Heart left ventricle (tissue), 16 donors: ENCODE results near the gene SPON2. TPM values are rescaled to one million over a fixed set of nuclear protein-coding genes. Genes with fewer than 3 reads are reported as not detected.

Source experiments
- ATAC-seq, 4 donors: fragments of 200-7000 bp; cut with Tn5 transposase; one replicate each; pipeline ENCODE4 v1.9.1; 2020 to 2022; ENCODE audit warnings: moderate library complexity in 4 of 4, mild to moderate bottlenecking in 3 of 4, moderate number of reproducible peaks in 1 of 4
- DNase-seq, 5 donors: peaks; one replicate each; pipeline ENCODE4 v3.0.0-alpha.2; 2020
- H3K27ac ChIP-seq, 12 donors: fragments of 200-600 bp; sonication (generic) in 4 of 12; one replicate each; pipeline versions ENCODE4 v1.5.0 to v1.8.0; 2016 to 2022; ENCODE audit warnings: mild to moderate bottlenecking in 2 of 12
- H3K27me3 ChIP-seq, 9 donors: fragments of 200-600 bp; sonication (generic) in 2 of 9; one replicate each; pipeline versions ENCODE4 v1.5.1 to v1.8.0; 2016 to 2022; ENCODE audit warnings: mild to moderate bottlenecking in 3 of 9
- H3K36me3 ChIP-seq, 9 donors: fragments of 200-600 bp; sonication (generic) in 2 of 9; one replicate each; pipeline versions ENCODE4 v1.5.0 to v1.8.0; 2018 to 2022; ENCODE audit warnings: mild to moderate bottlenecking in 2 of 9
- H3K4me1 ChIP-seq, 12 donors: fragments of 200-600 bp; sonication (generic) in 4 of 12; one replicate each; pipeline versions ENCODE4 v1.5.0 to v1.8.0; 2016 to 2022; ENCODE audit warnings: mild to moderate bottlenecking in 3 of 12
- H3K4me3 ChIP-seq, 12 donors: fragments of 200-600 bp; sonication (generic) in 4 of 12; one replicate each; pipeline versions ENCODE4 v1.5.0 to v1.8.0; 2017 to 2022; ENCODE audit warnings: mild to moderate bottlenecking in 9 of 12, moderate library complexity in 4 of 12
- H3K9me3 ChIP-seq, 12 donors: fragments of 200-600 bp; sonication (generic) in 4 of 12; one replicate each; pipeline versions ENCODE4 v1.5.0 to v1.8.0; 2016 to 2022; ENCODE audit warnings: mild to moderate bottlenecking in 1 of 12
- POLR2A ChIP-seq, 2 donors: fragments of 450-650 bp; IDR thresholded peaks; one replicate each; pipeline ENCODE4 v1.6.1; 2017; ENCODE audit warnings: antibody characterized with exemption in 2 of 2, mild to moderate bottlenecking in 2 of 2, moderate library complexity in 2 of 2
- WGBS, 4 donors: extraction: QIAGEN DNeasy Blood & Tissue Kit in 2 of 4; methylation state at CpG; one replicate each; pipeline versions ENCODE4 v1.1.5 to v1.1.7; 2013 to 2018; 5-methylcytosine and 5-hydroxymethylcytosine counted together
- intact Hi-C, 10 donors: fragments of 100-400 bp; cut with DNase I; formaldehyde crosslinking; loops; one replicate each; pipeline versions ENCODE4 v1.11.1 to v1.14.2; 2022
- polyA plus RNA-seq, 2 donors: library from polyadenylated mRNA; stranded (reverse); fragments of 200-250 nt; gene quantifications; one replicate each; pipeline ENCODE4 v1.2.3, GENCODE V29; 2013
- total RNA-seq, 9 donors: library from RNA; depleted of rRNA in 2 of 9; stranded (reverse); fragments of >200 nt in 2 of 9; fragmentation: NEBNext Ultra II Directional in 3 of 9; extraction: Animal tissue kit (Norgen Biotek cat#: 25700) in 3 of 9; gene quantifications; one replicate each; pipeline versions ENCODE4 v1.1.0 to v1.2.4, GENCODE V29; 2016 to 2023
- TF ChIP-seq, protein P1 (sequence below), 12 donors: fragments of 200-600 bp; sonication (generic) in 4 of 12; IDR thresholded peaks; one replicate each; pipeline versions ENCODE4 v1.5.0 to v1.8.0; 2018 to 2022; ENCODE audit warnings: antibody characterized with exemption in 12 of 12, mild to moderate bottlenecking in 5 of 12
- donor health status: ischemic (EF 13 %, LVEDD 7.1; RV severe dilation, severe dysfunction).
- donor health status: healthy with polysubstance abuse.
- donor health status: DM: no; HTN: yes; CAD: no.
- donor health status: DM: no; HTN: no; CAD: no.
- donor health status: ischemic (EF 25% LVEDD 6.9; RV normal size, moderate dysfunction).
- donor health status: ischemic (EF 25% LVEDD 5.7; RV mildly dilated, moderate dysfunction).
- donor health status: healthy.
- donor health status: DM: yes; HTN: yes; CAD: no.
- donor health status: ischemic (EF 35%, LVEDD 5.7; RV mildly dilated, moderate dysfunction).
- donor health status: nonischemic (EF 11% LVEDD 7.7; RV severe dilation, severe dysfunction).
- donor health status: DM: yes; HTN: yes; CAD: no.
- donor health status: PGD.
- donor health status: ischemic (EF 29% LVEDD 5.4; RV normal size, mild dysfunction).
- donor health status: nonischemic (EF 23%, LVEDD 6.1; RV moderate dilation, normal function).

SPON2 gene
- total and polyA plus RNA-seq, 11 donors: 7.8 to 36.3 (median 13.7) TPM

DNA sequence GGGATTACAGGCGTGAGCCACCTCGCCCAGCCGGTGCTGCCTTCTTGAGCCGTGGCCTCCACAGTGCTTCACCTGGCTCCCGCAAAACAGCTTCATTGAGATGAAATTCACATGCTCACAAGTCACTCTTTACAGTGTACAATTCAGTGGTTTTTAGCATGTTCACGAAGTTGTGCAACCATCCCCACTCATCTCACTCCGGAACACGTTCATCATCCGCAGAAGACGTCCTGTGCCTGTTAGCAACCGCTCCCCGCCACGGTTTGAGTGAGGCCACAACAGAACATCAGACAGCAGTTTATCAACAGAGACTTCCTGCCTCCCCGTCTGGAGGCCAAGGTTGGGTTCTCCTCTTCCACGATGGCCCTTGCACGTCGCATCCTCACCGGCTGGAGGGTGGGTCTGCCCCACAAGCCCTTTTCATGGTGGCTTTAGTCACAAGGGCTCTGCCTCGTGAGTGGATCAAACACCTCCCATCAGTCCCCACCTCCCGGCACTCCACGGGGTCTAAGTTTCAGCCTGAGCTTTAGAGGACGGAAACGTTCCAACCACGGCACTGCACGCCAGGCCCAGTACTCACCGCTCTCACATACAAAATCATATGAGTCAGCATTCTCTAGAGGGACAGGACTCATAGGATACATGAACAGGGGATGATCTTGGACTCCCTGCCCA, 29.6 kb upstream of the SPON2 start:
- no peak for TF ChIP-seq POLR2A (IDR thresholded peaks at IDR 0.05)
- TF ChIP-seq, protein P1, sequence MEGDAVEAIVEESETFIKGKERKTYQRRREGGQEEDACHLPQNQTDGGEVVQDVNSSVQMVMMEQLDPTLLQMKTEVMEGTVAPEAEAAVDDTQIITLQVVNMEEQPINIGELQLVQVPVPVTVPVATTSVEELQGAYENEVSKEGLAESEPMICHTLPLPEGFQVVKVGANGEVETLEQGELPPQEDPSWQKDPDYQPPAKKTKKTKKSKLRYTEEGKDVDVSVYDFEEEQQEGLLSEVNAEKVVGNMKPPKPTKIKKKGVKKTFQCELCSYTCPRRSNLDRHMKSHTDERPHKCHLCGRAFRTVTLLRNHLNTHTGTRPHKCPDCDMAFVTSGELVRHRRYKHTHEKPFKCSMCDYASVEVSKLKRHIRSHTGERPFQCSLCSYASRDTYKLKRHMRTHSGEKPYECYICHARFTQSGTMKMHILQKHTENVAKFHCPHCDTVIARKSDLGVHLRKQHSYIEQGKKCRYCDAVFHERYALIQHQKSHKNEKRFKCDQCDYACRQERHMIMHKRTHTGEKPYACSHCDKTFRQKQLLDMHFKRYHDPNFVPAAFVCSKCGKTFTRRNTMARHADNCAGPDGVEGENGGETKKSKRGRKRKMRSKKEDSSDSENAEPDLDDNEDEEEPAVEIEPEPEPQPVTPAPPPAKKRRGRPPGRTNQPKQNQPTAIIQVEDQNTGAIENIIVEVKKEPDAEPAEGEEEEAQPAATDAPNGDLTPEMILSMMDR (IDR thresholded peaks at IDR 0.05): no peak
- intact Hi-C loops: no loop called here
- peak overlapping the region; percentile 39 to 86 (median 64) for H3K27ac ChIP-seq

DNA sequence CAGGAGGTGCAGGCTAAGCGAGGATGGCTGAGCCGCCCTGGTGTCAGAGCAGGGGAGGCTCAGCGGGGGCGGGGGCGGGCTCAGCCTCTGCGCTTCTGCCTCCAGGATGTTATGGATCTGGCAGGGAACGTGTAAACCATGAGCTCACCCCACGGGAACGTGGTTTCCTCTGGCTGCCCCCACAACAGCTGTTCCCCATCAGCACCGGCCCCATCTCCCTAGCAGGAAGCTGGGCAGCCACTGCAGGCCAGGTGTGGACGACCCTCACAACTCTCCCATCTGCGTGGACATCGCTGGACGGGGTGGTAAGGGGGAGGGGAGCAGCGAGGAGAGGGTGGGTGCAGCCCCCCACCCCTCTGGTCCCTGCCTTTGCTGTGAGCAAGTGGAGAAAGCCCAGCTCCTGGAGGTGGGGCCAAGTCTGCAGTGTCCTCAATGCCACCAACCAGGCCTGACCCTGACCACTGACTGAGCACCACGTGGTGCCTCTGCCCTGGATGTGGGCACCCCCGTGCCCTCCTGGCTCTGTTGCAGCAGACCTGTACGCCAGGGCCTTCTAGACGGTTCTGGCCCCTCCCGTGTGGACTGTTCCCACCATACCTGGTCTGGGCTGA, 28.1 kb upstream of the SPON2 start:
- Histone ChIP-seq H3K4me1 (peaks cover 0 to 48% (median 10%) of the 10 kb centered on the region in 12 donors), H3K36me3 (no peaks in the 10 kb centered on the region), H3K27me3 (no peaks in the 10 kb centered on the region), H3K27ac (peak overlapping the region in 11 of 12 donors; percentile 2 to 86 (median 49)), H3K9me3 (no peaks in the 10 kb centered on the region), H3K4me3 (peak overlapping the region in 9 of 12 donors; percentile 7 to 49 (median 32))
- ATAC-seq (peak; percentile 10 to 70 (median 60)), DNase-seq (peak in 4 of 5 donors; percentile 57 to 79 (median 74))
- intact Hi-C loops: no loop called here
- TF ChIP-seq, protein P1 (IDR thresholded peaks at IDR 0.05): no peak
- TF ChIP-seq POLR2A (IDR thresholded peaks at IDR 0.05): no peak
- WGBS, 4 donors: 34 to 58% (median 45%) methylated on average over 14 to 20 of the region's 20 CpGs

More for the DNA sequence above, 29.6 kb upstream of the SPON2 start:
- Histone ChIP-seq H3K36me3 (no peaks in the 10 kb centered on the region), H3K9me3 (no peaks in the 10 kb centered on the region), H3K4me1 (peaks cover 0 to 48% (median 10%) of the 10 kb centered on the region in 12 donors), H3K4me3 (peak overlapping the region in 3 of 12 donors; percentile 34 to 49 (median 42)), H3K27me3 (no peaks in the 10 kb centered on the region)
- ATAC-seq (peak; percentile 51 to 66 (median 58)), DNase-seq (peak in 4 of 5 donors; percentile 44 to 82 (median 64))
- WGBS, 4 donors: 72 to 81% (median 73%) methylated on average over 21 to 26 of the region's 26 CpGs

DNA sequence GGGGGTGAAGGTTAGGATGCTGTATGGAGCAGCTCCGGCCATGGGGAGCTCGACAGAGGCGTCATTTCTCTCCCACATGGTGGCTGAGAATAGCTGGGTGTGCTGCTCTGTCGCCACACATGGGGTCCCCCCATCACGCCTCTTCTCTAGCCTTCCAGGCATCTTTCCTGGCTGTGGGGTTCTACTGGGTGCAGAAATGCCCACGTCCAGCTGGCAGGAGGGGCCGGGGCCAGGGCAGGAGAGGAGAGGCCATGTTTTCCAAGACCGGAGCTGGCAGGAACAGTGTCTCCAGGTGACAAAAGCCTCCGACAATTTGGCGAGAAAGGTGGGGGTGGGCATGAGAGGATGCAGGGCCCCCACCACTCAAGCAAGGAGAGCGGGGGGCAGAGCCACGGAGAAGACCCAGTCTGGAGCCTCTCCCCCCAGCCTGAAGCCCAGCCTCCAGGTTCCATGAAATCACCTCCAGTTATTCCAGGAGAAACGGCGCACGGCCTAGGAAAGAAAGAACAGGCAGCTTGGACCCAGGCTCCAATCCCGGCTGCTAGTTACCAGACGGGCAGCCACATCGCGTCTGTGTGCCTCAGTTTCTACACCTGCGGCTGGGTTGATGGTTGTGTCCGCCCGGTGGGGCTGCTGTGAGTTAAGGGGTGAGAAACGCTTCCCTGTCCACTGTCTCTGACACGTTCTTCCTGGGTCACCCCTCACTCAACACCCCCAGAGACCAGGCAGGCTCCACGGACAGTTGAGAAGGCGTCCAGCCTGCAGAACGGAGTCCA, 27.4 kb upstream of the SPON2 start:
- H3K9me3 ChIP-seq: no peaks in the 10 kb centered on the region
- peaks cover 0 to 42% (median 10%) of the 10 kb centered on the region in 12 donors for H3K4me1 ChIP-seq
- ATAC-seq (no peak), DNase-seq (no peak)
- intact Hi-C loops: no loop called here
- peak overlapping the region in 4 of 12 donors; percentile 26 to 49 (median 37) for H3K4me3 ChIP-seq
- no peaks in the 10 kb centered on the region for H3K36me3 ChIP-seq
- H3K27ac ChIP-seq: peak overlapping the region in 9 of 12 donors; percentile 5 to 86 (median 50)
- WGBS, 4 donors: 79 to 84% (median 81%) methylated on average over 27 of the region's 27 CpGs
- no peaks in the 10 kb centered on the region for H3K27me3 ChIP-seq
- TF ChIP-seq, protein P1 (IDR thresholded peaks at IDR 0.05): no peak
- no peak for TF ChIP-seq POLR2A (IDR thresholded peaks at IDR 0.05)
